Measurements from ENCODE around the gene ARL6IP6. TPM values are rescaled to one million over a fixed set of nuclear protein-coding genes. Genes with fewer than 3 reads are reported as not detected.

ARL6IP6 gene
- total RNA-seq, 1 donor = 42.7 TPM

DNA sequence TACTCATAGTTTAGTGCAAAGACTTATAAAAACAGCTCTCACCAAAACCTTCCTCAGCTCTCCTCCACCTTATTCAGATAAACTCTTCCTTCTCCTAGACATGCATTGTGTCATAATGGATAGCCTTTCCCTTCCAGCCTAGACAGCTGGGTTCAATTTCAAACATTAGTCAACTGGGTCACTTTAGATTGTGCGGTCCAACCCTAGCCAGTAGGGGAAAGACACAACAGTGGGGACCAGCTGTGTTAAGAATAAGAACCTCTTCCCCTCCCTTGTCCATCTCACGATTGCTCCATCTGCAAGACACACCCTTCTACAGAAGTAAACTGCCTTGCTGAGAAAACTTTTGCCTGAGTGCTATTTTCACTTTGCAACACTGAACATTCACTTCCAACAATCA lies 9.7 kb upstream of the ARL6IP6 start:
- H3K4me3 ChIP-seq (ENCODE audit: low read depth, low read length) = no peak overlapping the region
- no peak for DNase-seq (ENCODE audit: low read depth)
- TF ChIP-seq CTCF (IDR thresholded peaks at IDR 0.05; ENCODE audit: insufficient read depth, low read depth, low read length) = no peak

GRCh38 chr2:152710713-152711112 lies 7.7 kb upstream of the ARL6IP6 start:
- TF ChIP-seq CTCF (IDR thresholded peaks at IDR 0.05; ENCODE audit: insufficient read depth, low read depth, low read length) = no peak
- DNase-seq (ENCODE audit: low read depth) = peak; percentile 11
- H3K4me3 ChIP-seq (ENCODE audit: low read depth, low read length) = no peak overlapping the region

DNA sequence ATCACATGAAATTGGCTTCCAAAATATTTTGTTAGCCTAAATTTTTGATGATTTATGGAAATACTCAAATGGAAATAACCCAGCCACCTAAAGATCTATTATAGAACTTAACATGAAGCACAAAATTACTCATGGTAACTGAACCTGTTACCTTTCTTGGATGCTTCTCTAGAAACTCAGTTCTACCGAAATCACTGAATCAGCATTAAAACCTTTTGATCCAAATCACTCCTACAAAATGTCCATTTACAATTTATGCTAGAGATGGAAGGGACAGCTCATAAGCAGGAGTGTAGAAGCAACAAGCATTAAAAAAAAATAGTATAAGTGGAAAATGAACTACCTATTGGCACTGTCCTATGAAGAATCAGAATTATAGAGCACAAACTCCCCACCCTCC lies 3.3 kb upstream of the ARL6IP6 start:
- TF ChIP-seq CTCF (IDR thresholded peaks at IDR 0.05; ENCODE audit: insufficient read depth, low read depth, low read length) = no peak
- H3K4me3 ChIP-seq (ENCODE audit: low read depth, low read length) = no peak overlapping the region
- DNase-seq (ENCODE audit: low read depth) = no peak

GRCh38 chr2:152715854-152716428 lies 2.5 kb upstream of the ARL6IP6 start:
- DNase-seq (ENCODE audit: low read depth) = no peak
- peak; percentile 55 for TF ChIP-seq CTCF (IDR thresholded peaks at IDR 0.05; ENCODE audit: insufficient read depth, low read depth, low read length)

DNA sequence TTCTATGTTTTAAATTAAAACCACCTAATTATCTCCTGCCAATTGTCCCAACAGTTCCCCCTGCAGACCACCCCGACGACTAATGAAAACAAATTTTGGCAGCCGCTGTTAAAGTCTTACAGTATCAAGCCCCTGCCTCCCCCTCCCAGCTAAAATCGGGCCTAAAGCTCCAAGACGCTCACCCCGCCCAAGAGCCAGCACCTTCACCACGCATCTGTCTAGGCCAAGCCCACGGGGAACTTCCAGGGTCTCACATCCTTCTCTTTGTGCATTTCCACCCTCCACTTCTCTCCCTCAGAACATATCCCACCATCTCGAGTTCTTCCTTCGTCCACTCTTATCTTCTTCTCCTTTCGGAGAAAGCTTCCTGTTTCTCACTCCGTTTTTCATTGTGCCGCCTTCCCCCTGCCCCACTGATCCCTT lies 1.6 kb upstream of the ARL6IP6 start:
- no peak for DNase-seq (ENCODE audit: low read depth)
- no peak for TF ChIP-seq CTCF (IDR thresholded peaks at IDR 0.05; ENCODE audit: insufficient read depth, low read depth, low read length)
- H3K4me3 ChIP-seq (ENCODE audit: low read depth, low read length) = peak overlapping the region; percentile 82

More at GRCh38 chr2:152715854-152716428, 2.5 kb upstream of the ARL6IP6 start:
- peak overlapping the region; percentile 82 for H3K4me3 ChIP-seq (ENCODE audit: low read depth, low read length)

GRCh38 chr2:152717228-152718075 lies 968 bp upstream of the ARL6IP6 start, which contains the start of gene PRPF40A:
TSS of gene PRPF40A (minus strand) at chr2:152717461. CDS start at chr2:152717439, 22 bp downstream.
- TF ChIP-seq CTCF (IDR thresholded peaks at IDR 0.05; ENCODE audit: insufficient read depth, low read depth, low read length) = no peak
- peak within 1 kb of the TSS; percentile 82 for H3K4me3 ChIP-seq (ENCODE audit: low read depth, low read length)
- DNase-seq (ENCODE audit: low read depth) = peak; percentile 99
